ENCODE measurements around the gene UROD.
"Not testable (repeated sequence)": the region's sequence is repeated elsewhere in the genome, so short reads cannot be mapped to it uniquely, and the experiment has no call there.

The UROD gene

GRCh38 chr1:45011837-45012638 lies at the start of gene UROD:
UROD (plus strand) TSS chr1:45012254; CDS start chr1:45012266, 12 bp downstream.
- DNase-seq = peak; percentile 92 to 95

- no peak for DNase-seq
These were observed 49.3 kb upstream of the UROD start for GRCh38 chr1:44962729-44963128.

DNA sequence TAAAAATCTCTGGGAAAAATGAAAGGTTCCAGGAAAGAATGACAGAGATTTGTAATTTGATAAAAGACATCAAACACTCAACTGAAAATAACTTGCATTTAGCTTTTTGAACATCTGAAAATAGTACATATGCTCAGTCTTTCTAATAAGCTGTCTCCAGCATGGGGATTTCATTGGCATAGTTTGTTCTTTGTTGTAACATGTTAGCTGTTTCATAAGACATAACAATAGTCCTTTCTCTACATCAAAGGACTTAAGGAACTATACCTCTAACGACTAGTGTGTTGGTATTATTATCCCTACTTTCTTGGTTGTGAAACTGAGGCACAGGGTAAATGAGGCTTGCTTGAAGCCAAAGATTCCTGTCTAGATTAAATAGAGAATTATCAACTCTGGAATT lies 47.7 kb upstream of the UROD start:
- DNase-seq = no peak

- DNase-seq = no peak
These were observed 41.7 kb upstream of the UROD start for GRCh38 chr1:44970317-44970716.

- no peak for DNase-seq
These were observed 38.4 kb upstream of the UROD start for GRCh38 chr1:44973645-44974044.

DNA sequence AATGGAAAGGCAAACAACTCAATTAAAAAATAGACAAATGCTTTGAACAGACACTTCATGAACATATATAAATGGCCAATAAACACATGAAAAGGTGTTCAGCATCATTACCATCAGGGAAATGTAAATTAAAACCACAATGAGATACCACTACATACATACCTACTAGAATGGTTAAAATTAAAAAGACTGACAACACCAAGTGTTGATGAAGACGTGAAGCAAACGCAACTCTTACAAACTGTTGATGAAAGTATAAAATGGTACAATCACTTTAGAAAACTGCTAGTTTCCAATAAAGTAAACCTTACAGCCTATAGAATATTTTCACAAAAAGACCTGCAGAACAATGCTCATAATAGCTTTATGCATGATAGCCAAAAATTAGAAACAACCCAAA lies 35.8 kb upstream of the UROD start:
- DNase-seq = no peak

- DNase-seq = not testable (repeated sequence)
These were observed 34.7 kb upstream of the UROD start for GRCh38 chr1:44977372-44977771.

DNA sequence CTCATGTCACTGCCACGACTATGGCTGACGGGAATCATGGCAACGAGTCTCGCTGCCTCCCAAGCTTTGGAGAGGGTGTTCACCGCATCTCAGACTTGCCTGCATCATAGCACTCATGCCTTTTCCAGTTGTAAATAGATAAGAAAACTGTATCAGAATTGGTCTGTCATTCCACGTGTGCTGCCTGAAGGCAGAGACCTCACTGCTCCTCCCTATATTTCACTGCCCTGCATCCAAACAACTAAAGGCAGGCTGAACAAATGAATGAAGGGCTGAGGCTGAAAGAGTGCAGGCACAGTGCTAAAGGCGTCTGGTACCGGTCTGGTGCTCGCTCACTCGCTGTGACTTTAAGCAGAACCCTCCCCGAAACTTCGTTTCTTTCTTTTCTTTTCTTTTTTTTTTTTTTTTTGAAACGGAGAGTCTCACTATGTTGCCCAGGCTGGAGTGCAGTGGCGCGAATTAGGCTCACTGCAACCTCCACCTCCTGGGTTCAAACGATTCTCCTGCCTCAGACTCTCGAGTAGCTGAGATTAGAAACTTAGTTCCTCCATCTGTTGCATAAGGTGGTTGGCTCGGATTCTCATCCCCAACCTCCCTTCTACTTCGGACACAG lies 26.2 kb upstream of the UROD start:
- no peak for DNase-seq

GRCh38 chr1:44988531-44989156 lies 23.4 kb upstream of the UROD start:
- DNase-seq = no peak

DNA sequence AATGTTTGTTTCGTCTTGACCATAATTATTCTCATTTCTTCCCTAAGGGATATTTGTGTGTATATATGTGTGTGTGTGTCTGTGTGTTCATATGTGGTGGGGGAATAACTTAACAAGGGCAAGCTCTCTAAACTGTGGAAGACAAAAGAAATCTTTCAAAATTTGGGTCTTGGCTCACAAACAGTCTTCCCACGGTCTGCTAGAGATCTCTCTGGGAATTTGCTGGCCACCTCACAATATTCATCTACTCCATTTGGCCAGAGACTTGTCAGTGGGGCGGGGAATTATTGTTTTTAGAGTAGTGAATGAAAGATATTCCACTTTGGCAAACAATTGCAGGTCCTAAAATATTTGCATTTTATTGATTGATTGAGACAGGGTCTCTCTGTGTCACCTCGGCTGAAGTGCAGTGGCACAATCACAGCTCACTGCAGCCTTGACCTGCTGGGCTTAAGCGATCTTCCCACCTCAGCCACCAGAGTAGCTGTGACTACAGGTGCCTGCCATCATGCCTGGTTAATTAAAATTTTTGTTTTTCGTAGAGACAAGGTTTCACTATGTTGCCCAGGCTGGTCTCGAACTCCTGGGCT lies 17.6 kb upstream of the UROD start:
- DNase-seq = no peak

DNA sequence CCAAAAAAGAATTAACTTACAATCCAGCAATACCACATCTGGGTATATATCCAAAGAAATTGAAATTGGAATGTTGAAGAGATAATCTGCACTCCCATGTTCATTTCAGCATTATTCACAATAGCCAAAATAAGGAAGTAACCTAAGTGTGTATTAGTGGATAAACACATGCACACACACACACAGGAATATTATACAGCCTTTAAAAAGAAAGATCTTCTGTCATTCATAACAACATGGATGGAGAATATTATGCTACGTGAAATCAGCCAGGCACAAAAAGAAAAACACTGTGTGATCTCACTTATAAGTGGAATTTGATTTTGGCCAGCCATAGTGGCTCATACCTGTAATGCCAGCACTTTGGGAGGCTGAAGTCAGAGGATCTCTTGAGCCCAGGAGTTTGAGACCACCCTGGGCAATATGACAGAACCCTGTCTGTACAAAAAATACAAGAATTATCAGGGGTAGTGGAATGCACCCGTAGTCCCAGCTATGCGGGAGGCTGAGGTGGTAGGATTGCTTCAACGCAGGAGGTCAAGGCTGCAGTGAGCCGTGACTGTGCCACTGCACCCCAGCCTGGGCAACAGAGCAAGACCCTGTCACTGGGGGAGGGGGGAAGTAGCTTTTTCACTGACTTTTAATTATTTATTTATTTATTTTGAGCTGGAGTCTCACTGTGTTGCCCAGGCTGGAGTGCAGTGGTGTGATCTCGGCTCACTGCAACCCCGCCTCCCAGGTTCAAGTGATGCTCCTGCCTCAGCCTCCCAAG lies 16.4 kb upstream of the UROD start:
- no peak for DNase-seq

GRCh38 chr1:44999232-44999631 lies 12.8 kb upstream of the UROD start:
- DNase-seq = no peak

DNA sequence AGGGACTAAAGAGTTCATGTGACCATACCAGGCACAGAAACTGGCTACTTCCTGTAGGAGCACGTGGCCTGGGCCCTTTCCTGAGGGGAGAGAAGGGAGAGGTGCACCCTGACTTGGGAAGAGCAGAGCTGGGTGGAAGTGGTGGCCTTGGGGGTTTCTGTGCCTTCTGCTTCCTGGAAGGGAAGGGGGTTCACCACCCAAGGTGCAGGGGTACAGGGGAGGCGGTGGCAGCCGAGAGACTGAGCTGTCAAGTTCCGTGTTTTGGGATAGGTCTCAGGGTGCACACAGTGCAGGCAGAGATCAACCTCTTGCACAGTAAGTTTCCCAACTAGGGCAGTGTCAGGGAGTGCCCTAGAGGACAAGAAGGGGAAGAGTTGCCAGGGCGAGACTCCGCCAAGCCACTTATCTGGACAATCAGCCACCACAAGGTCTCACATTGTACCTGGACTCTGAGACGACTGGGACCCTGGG lies 11.0 kb upstream of the UROD start:
- DNase-seq = no peak

GRCh38 chr1:45001576-45001975 lies 10.5 kb upstream of the UROD start:
- DNase-seq = not testable (repeated sequence)

GRCh38 chr1:45002650-45003645 lies 9.1 kb upstream of the UROD start:
- DNase-seq = no peak

GRCh38 chr1:45003741-45004140 lies 8.3 kb upstream of the UROD start:
- no peak for DNase-seq

GRCh38 chr1:45004281-45004920 lies 7.7 kb upstream of the UROD start:
- DNase-seq = no peak

DNA sequence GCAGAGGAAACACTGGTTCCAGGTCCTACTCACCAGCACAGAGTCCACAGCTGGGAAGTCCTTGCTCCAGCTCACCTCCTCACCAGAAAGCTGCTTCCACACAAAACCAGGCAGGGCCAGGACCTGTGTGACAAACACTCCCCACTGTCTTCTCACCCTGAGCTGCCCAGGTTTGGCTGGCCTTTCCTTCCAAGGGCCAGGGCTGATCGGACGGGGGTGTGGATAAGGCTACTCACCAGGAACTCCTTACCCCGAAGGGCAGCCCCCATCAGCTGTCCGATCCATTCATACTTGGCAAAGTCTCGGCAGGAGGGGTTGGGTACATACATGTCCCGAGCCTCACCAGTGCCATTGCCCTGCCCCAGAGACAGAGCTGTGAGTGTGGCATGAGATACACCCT lies 6.3 kb upstream of the UROD start:
- no peak for DNase-seq

DNA sequence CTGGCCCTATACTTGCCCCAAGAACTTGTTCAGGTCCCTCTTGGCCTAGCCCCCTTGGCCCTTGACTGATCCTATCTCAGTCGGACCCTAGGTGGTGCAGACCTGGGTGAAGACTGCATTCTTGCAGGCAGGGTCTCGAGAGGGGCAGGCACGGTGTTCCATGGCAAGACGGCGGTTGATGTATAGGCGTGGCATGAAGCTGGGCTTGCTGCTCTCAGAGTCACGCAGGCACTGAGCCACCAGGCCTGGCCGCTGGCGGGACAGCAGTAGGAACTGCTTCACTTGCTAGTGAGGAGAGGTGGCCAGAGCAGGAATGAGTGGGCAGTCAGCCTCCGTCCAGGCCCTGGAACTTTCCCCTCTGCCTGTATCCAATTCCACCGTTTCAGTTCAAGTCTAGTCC lies 4.7 kb upstream of the UROD start:
- DNase-seq = no peak

DNA sequence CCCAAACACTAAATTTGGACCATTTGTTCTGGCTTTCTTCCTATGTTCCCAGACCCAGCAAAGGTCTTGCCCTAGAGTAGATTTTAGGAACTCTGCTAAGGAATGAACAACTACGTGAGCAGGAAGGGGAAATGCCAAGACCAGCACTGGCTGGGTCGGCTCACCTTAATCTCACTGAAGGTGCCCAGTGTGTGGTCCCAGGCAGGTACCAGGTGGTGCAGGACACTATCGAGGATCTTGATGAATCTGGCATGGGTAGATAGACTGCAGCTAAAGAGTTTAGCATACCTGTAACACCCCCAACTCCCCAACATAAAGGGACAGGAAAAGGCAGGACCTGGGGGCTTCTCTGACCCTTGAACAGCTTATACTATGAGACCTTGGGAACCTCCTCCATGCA lies 4.0 kb upstream of the UROD start:
- DNase-seq = no peak

GRCh38 chr1:45008516-45008915 lies 3.5 kb upstream of the UROD start:
- DNase-seq = no peak
